ENCODE data around the gene ACY1. TPM values are rescaled to one million over a fixed set of nuclear protein-coding genes. Genes with fewer than 3 reads are reported as not detected.

Gene ACY1
- total and polyA plus RNA-seq, 8 donors = 8.0 to 60.6 (median 38.3) TPM; not detected in 1

- Histone ChIP-seq H3K4me1 (peaks cover 9 to 11% (median 9%) of the 10 kb centered on the region in 4 donors), H3K9me3 (no peaks in the 10 kb centered on the region), H3K27me3 (no peaks in the 10 kb centered on the region), H3K36me3 (no peaks in the 10 kb centered on the region), H3K4me3 (no peak overlapping the region), H3K27ac (no peak overlapping the region)
- intact Hi-C loops (cut with DNase I; ENCODE audit: low total_unique reads) = loop anchor here (5.0 kb wide), 1 partner anchor 122 kb away; no protein-coding TSS in a partner anchor
- DNase-seq = no peak
- TF ChIP-seq POLR2AphosphoS5 (IDR thresholded peaks at IDR 0.05) = no peak
These were observed 27.1 kb downstream of the ACY1 start for GRCh38 chr3:52010431-52010830.

GRCh38 chr3:52012699-52013098 lies 29.4 kb downstream of the ACY1 start:
- H3K4me1 ChIP-seq = no peaks in the 10 kb centered on the region
- intact Hi-C loops (cut with DNase I; ENCODE audit: low total_unique reads) = loop anchor here (5.0 kb wide), 1 partner anchor 120 kb away; no protein-coding TSS in a partner anchor
- no peak for DNase-seq
- no peaks in the 10 kb centered on the region for H3K36me3 ChIP-seq
- TF ChIP-seq POLR2A (IDR thresholded peaks at IDR 0.05) = no peak
- H3K9me3 ChIP-seq = no peaks in the 10 kb centered on the region
- no peak overlapping the region for H3K27ac ChIP-seq
- H3K27me3 ChIP-seq = no peaks in the 10 kb centered on the region
- WGBS, 5 donors = 68 to 81% (median 73%) methylated on average over 7 of the region's 7 CpGs
- no peak overlapping the region for H3K4me3 ChIP-seq

- Histone ChIP-seq H3K4me3 (no peak overlapping the region), H3K36me3 (no peaks in the 10 kb centered on the region), H3K4me1 (no peaks in the 10 kb centered on the region), H3K27me3 (no peaks in the 10 kb centered on the region), H3K27ac (no peak overlapping the region), H3K9me3 (no peaks in the 10 kb centered on the region)
- TF ChIP-seq CTCF (IDR thresholded peaks at IDR 0.05) = no peak
- no peak for DNase-seq
- intact Hi-C loops (cut with DNase I; ENCODE audit: low total_unique reads) = loop anchor here (5.0 kb wide), 1 partner anchor 118 kb away; no protein-coding TSS in a partner anchor
- WGBS, 5 donors = 74 to 85% (median 79%) methylated on average over 6 of the region's 6 CpGs
These were observed 30.7 kb downstream of the ACY1 start for GRCh38 chr3:52013802-52014598.

GRCh38 chr3:52014613-52015012 lies 31.3 kb downstream of the ACY1 start:
- H3K4me3 ChIP-seq = no peak overlapping the region
- TF ChIP-seq CTCF (IDR thresholded peaks at IDR 0.05) = peak in 1 of 7 experiments; percentile 7
- TF ChIP-seq EP300 (IDR thresholded peaks at IDR 0.05) = no peak
- DNase-seq = no peak
- WGBS, 5 donors = 50 to 71% (median 56%) methylated on average over 5 to 8 of the region's 8 CpGs
- H3K9me3 ChIP-seq = no peaks in the 10 kb centered on the region
- H3K27me3 ChIP-seq = no peaks in the 10 kb centered on the region
- no peaks in the 10 kb centered on the region for H3K4me1 ChIP-seq
- intact Hi-C loops (cut with DNase I; ENCODE audit: low total_unique reads) = loop anchor here (5.0 kb wide), 1 partner anchor 118 kb away; no protein-coding TSS in a partner anchor
- no peak overlapping the region for H3K27ac ChIP-seq
- H3K36me3 ChIP-seq = no peaks in the 10 kb centered on the region

- no peaks in the 10 kb centered on the region for H3K4me1 ChIP-seq
- no peak overlapping the region for H3K27ac ChIP-seq
- H3K27me3 ChIP-seq = no peaks in the 10 kb centered on the region
- H3K4me3 ChIP-seq = no peak overlapping the region
- H3K36me3 ChIP-seq = no peaks in the 10 kb centered on the region
- 84 to 92% (median 86%) methylated on average over 7 to 13 of the region's 13 CpGs for WGBS, 5 donors
- TF ChIP-seq EP300 (IDR thresholded peaks at IDR 0.05) (no peak), POLR2A (IDR thresholded peaks at IDR 0.05) (no peak), POLR2AphosphoS5 (IDR thresholded peaks at IDR 0.05) (no peak)
- intact Hi-C loops (cut with DNase I; ENCODE audit: low total_unique reads) = no loop called here
- no peak for DNase-seq
- no peaks in the 10 kb centered on the region for H3K9me3 ChIP-seq
These were observed 32.3 kb downstream of the ACY1 start for GRCh38 chr3:52015438-52016228.
